CD14-positive monocyte (primary cell): ENCODE results near the gene NPAS3. TPM values are rescaled to one million over a fixed set of nuclear protein-coding genes. Genes with fewer than 3 reads are reported as not detected.

Experiments
- DNase-seq, 3 donors: peaks; one replicate each; pipeline ENCODE4 v3.0.0-alpha.2; 2011 to 2022
- H2AFZ ChIP-seq: 2 replicates; pipeline ENCODE4 v1.6.0; 2012; ENCODE audit warnings: mild to moderate bottlenecking, low read depth, low read length, inconsistent platforms; ENCODE audit not compliant: insufficient read depth, poor library complexity, severe bottlenecking
- H3K27ac ChIP-seq, 2 donors: 1 replicate in 1 of 2; 2 replicates in 1 of 2; pipeline ENCODE4 v1.5.1; 2012 to 2013; ENCODE audit warnings: low read length in 2 of 2, control low read depth in 1 of 2, inconsistent platforms in 1 of 2, low read depth in 1 of 2, mild to moderate bottlenecking in 1 of 2
- H3K27me3 ChIP-seq, 2 donors: one replicate each; pipeline versions ENCODE4 v1.6.0 to v1.6.1; 2011 to 2013; ENCODE audit warnings: low read length in 2 of 2; ENCODE audit not compliant: control insufficient read depth in 2 of 2, insufficient read depth in 2 of 2
- H3K36me3 ChIP-seq, 2 donors: replicated peaks in 1 of 2; 1 replicate in 1 of 2; 2 replicates in 1 of 2; pipeline versions ENCODE4 v1.5.1 to v1.6.1; 2012 to 2013; ENCODE audit warnings: low read length in 2 of 2, control low read depth in 1 of 2, inconsistent platforms in 1 of 2, mild to moderate bottlenecking in 1 of 2; ENCODE audit not compliant: insufficient read depth in 2 of 2, control insufficient read depth in 1 of 2
- H3K4me1 ChIP-seq, 2 donors: 1 replicate in 1 of 2; 2 replicates in 1 of 2; pipeline versions ENCODE4 v1.5.1 to v1.6.1; 2012 to 2013; ENCODE audit warnings: low read length in 2 of 2, control low read depth in 1 of 2, inconsistent platforms in 1 of 2, mild to moderate bottlenecking in 1 of 2, moderate library complexity in 1 of 2; ENCODE audit not compliant: insufficient read depth in 2 of 2, control insufficient read depth in 1 of 2
- H3K4me2 ChIP-seq: replicated peaks from 2 replicates; pipeline ENCODE3; 2012; ENCODE audit warnings: low read length, moderate library complexity, mild to moderate bottlenecking; ENCODE audit not compliant: poor library complexity, severe bottlenecking; ENCODE audit errors: extremely low read depth
- H3K4me3 ChIP-seq, 3 experiments: fragments of 200-600 bp in 1 of 3; sonication (generic) in 1 of 3; replicated peaks in 1 of 3; 1 replicate in 2 of 3; 2 replicates in 1 of 3; pipeline ENCODE4 v1.5.1; 2011 to 2013; ENCODE audit warnings: low read length in 3 of 3, mild to moderate bottlenecking in 3 of 3, control low read depth in 2 of 3, low read depth in 2 of 3, inconsistent platforms in 1 of 3, moderate library complexity in 1 of 3
- H3K79me2 ChIP-seq: 2 replicates; pipeline ENCODE4 v1.6.0; 2012; ENCODE audit warnings: mild to moderate bottlenecking, control low read depth, inconsistent platforms, low read length, moderate library complexity; ENCODE audit not compliant: insufficient read depth
- H3K9ac ChIP-seq: 2 replicates; pipeline ENCODE4 v1.6.0; 2017; ENCODE audit warnings: low read length, mild to moderate bottlenecking; ENCODE audit not compliant: insufficient read depth, poor library complexity, severe bottlenecking
- H3K9me3 ChIP-seq, 2 donors: replicated peaks in 1 of 2; 1 replicate in 1 of 2; 2 replicates in 1 of 2; pipeline versions ENCODE4 v1.5.1 to v1.6.1; 2012 to 2013; ENCODE audit warnings: low read length in 2 of 2, control low read depth in 1 of 2; ENCODE audit not compliant: control insufficient read depth in 1 of 2, insufficient read depth in 1 of 2
- H4K20me1 ChIP-seq: 2 replicates; pipeline ENCODE4 v1.6.0; 2012; ENCODE audit warnings: mild to moderate bottlenecking, low read length, control low read depth, moderate library complexity; ENCODE audit not compliant: insufficient read depth
- H3K27ac Mint-ChIP-seq, 7 donors: one replicate each; pipeline ENCODE4 v1.8.0; 2020; ENCODE audit warnings: mild to moderate bottlenecking in 7 of 7, mixed read lengths in 7 of 7, moderate library complexity in 6 of 7, inconsistent platforms in 2 of 7
- H3K27me3 Mint-ChIP-seq, 3 donors: one replicate each; pipeline ENCODE4 v1.8.0; 2021 to 2022; ENCODE audit warnings: low read depth in 3 of 3, mild to moderate bottlenecking in 3 of 3, mixed read lengths in 3 of 3, moderate library complexity in 3 of 3, inconsistent platforms in 1 of 3
- H3K36me3 Mint-ChIP-seq, 2 donors: one replicate each; pipeline ENCODE4 v1.8.0; 2020; ENCODE audit warnings: mixed read lengths in 2 of 2, inconsistent platforms in 1 of 2, mild to moderate bottlenecking in 1 of 2
- H3K4me1 Mint-ChIP-seq: one replicate; pipeline ENCODE4 v1.8.0; 2020; ENCODE audit warnings: mild to moderate bottlenecking, mixed read lengths
- H3K4me3 Mint-ChIP-seq, 2 donors: one replicate each; pipeline ENCODE4 v1.8.0; 2020; ENCODE audit warnings: mild to moderate bottlenecking in 2 of 2, mixed read lengths in 2 of 2, moderate library complexity in 1 of 2
- H3K9me3 Mint-ChIP-seq, 7 donors: one replicate each; pipeline ENCODE4 v1.8.0; 2020 to 2022; ENCODE audit warnings: mixed read lengths in 7 of 7, mild to moderate bottlenecking in 6 of 7, moderate library complexity in 6 of 7, inconsistent platforms in 2 of 7
- WGBS: methylation state at CpG from one replicate; pipeline ENCODE4 v1.1.5; 2013; ENCODE audit warnings: missing lambda C conversion rate; ENCODE audit not compliant: insufficient coverage; 5-methylcytosine and 5-hydroxymethylcytosine counted together
- intact Hi-C, 2 donors: fragments of 100-400 bp; cut with micrococcal nuclease; formaldehyde crosslinking; loops; one replicate each; pipeline versions ENCODE4 v1.15.0 to v1.15.1; 2023
- polyA plus RNA-seq, 3 donors: library from polyadenylated mRNA; depleted of rRNA in 1 of 3; unstranded in 2 of 3; stranded (reverse) in 1 of 3; fragments of 300-500 nt in 2 of 3; fragments of >200 nt in 1 of 3; fragmentation: Illumina TruSeq in 2 of 3; gene quantifications; 1 replicate in 2 of 3; 2 replicates in 1 of 3; pipeline ENCODE4 v1.2.3, GENCODE V29; 2012 to 2021
- TF ChIP-seq, protein P1 (sequence below): fragments of 200-600 bp; IDR thresholded peaks from one replicate; pipeline ENCODE4 v1.8.0; 2022; ENCODE audit warnings: antibody characterized with exemption, mild to moderate bottlenecking

NPAS3 gene
- polyA plus RNA-seq, 3 donors: not detected

GRCh38 chr14:33127531-33127930 lies 188.9 kb downstream of the NPAS3 start:
- no peaks in the 10 kb centered on the region for H3K4me1 ChIP-seq

GRCh38 chr14:33131801-33132200 lies 193.1 kb downstream of the NPAS3 start:
- H3K4me1 Mint-ChIP-seq: no peaks in the 10 kb centered on the region
- H4K20me1 ChIP-seq: no peaks in the 10 kb centered on the region
- no peak overlapping the region for H3K4me3 ChIP-seq
- 96% methylated on average over 2 of the region's 2 CpGs for WGBS
- H3K27me3 Mint-ChIP-seq: peaks cover 0 to 2% (median 0%) of the 10 kb centered on the region in 3 donors
- TF ChIP-seq, protein P1, sequence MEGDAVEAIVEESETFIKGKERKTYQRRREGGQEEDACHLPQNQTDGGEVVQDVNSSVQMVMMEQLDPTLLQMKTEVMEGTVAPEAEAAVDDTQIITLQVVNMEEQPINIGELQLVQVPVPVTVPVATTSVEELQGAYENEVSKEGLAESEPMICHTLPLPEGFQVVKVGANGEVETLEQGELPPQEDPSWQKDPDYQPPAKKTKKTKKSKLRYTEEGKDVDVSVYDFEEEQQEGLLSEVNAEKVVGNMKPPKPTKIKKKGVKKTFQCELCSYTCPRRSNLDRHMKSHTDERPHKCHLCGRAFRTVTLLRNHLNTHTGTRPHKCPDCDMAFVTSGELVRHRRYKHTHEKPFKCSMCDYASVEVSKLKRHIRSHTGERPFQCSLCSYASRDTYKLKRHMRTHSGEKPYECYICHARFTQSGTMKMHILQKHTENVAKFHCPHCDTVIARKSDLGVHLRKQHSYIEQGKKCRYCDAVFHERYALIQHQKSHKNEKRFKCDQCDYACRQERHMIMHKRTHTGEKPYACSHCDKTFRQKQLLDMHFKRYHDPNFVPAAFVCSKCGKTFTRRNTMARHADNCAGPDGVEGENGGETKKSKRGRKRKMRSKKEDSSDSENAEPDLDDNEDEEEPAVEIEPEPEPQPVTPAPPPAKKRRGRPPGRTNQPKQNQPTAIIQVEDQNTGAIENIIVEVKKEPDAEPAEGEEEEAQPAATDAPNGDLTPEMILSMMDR: no peak
- H3K27ac Mint-ChIP-seq: no peak overlapping the region
- H3K79me2 ChIP-seq: no peaks in the 10 kb centered on the region
- intact Hi-C loops: no loop called here
- H3K4me3 Mint-ChIP-seq: no peak overlapping the region
- no peak overlapping the region for H3K27ac ChIP-seq
- peaks cover 0 to 1% (median 0%) of the 10 kb centered on the region in 7 donors for H3K9me3 Mint-ChIP-seq
- H2AFZ ChIP-seq: no peak overlapping the region
- no peaks in the 10 kb centered on the region for H3K9me3 ChIP-seq
- no peak overlapping the region for H3K9ac ChIP-seq
- H3K36me3 ChIP-seq: no peaks in the 10 kb centered on the region
- H3K4me1 ChIP-seq: no peaks in the 10 kb centered on the region
- H3K4me2 ChIP-seq: no peak overlapping the region
- no peak for DNase-seq
- no peaks in the 10 kb centered on the region for H3K27me3 ChIP-seq
- H3K36me3 Mint-ChIP-seq: no peaks in the 10 kb centered on the region

More at GRCh38 chr14:33127531-33127930, 188.9 kb downstream of the NPAS3 start:
- TF ChIP-seq, protein P1: no peak
- intact Hi-C loops: no loop called here
- no peaks in the 10 kb centered on the region for H3K36me3 ChIP-seq
- H3K9ac ChIP-seq: no peak overlapping the region
- no peak overlapping the region for H3K27ac ChIP-seq
- H3K4me3 ChIP-seq: no peak overlapping the region
- Mint-ChIP-seq H3K9me3 (peaks cover 0 to 5% (median 0%) of the 10 kb centered on the region in 7 donors), H3K27me3 (peaks cover 0 to 2% (median 0%) of the 10 kb centered on the region in 3 donors), H3K4me3 (no peak overlapping the region), H3K27ac (no peak overlapping the region), H3K36me3 (no peaks in the 10 kb centered on the region), H3K4me1 (no peaks in the 10 kb centered on the region)
- no CpG with 5 or more reads among the region's 1 CpG for WGBS
- H3K4me2 ChIP-seq: no peak overlapping the region
- no peaks in the 10 kb centered on the region for H4K20me1 ChIP-seq
- H3K9me3 ChIP-seq: no peaks in the 10 kb centered on the region
- no peaks in the 10 kb centered on the region for H3K79me2 ChIP-seq
- no peaks in the 10 kb centered on the region for H3K27me3 ChIP-seq
- no peak overlapping the region for H2AFZ ChIP-seq
- no peak for DNase-seq
